Hippocampal formation (tissue), 2 donors: ENCODE results near the gene AP1S1.
"Not testable (repeated sequence)": the region's sequence is repeated elsewhere in the genome, so short reads cannot be mapped to it uniquely, and the experiment has no call there.

Experiments used
- DNase-seq, 2 donors: peaks; one replicate each; lab custom pipeline; 2025; lab: John Stamatoyannopoulos, UW

AP1S1 gene

DNA sequence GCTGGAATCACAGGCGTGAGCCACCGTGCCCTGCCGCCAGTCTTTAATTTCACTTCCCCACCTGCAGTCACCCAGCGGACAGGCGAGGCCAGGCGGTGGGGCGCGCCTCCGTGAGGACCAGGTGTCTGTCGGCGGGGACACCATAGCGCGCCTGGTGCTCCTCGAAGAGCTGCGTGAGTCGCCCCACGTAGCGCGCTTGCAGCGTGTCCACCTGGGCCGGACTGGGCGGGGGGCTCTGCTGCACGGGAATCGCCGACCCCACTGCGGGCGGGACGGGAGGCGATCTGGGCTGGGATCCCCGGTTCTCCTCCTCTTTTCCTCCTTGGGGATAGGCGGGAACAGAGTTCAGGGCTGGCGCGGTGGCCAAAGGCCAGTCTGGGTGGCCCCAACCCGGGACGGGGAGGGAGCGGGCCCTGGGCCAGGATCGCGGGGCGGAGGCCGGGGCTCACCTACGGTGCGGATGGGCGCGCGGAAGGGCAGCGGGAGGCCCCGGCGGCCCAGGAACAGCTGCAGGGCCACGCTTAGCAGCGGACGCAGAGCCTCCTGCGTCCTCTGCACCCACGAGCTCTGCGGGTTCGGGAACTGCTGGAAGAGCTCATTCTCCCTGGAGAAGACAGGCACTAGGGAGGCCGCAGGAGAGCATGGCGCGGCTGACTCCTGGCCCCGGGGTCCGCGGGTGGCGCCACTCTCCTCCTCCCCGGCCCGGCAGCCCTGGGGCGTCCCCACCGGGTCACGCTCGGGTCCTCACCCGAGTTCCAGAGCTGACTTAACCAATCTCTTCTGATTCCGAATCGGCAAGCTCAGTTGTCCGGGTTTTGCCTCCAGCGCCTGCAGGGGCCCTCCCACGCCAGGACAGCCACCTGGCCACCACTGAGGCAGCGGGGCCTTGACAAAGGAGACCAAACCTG, 47.7 kb downstream of the AP1S1 start:
- DNase-seq = no peak

DNA sequence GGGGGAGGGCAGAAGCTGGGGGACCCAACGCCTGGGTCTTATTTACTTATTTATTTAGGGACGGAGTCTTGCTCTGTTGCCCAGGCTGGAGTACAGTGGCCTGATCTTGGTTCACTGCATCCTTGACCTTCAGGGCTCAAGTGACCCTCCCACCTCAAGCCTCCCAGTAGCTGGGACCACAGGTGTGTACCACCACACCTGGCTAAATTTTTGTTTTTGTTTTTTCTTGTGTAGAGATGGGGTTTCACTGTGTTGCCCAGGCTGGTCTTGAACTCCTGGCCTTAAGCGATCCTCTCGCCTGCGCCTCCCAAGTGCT, 48.3 kb downstream of the AP1S1 start:
- no peak for DNase-seq

DNA sequence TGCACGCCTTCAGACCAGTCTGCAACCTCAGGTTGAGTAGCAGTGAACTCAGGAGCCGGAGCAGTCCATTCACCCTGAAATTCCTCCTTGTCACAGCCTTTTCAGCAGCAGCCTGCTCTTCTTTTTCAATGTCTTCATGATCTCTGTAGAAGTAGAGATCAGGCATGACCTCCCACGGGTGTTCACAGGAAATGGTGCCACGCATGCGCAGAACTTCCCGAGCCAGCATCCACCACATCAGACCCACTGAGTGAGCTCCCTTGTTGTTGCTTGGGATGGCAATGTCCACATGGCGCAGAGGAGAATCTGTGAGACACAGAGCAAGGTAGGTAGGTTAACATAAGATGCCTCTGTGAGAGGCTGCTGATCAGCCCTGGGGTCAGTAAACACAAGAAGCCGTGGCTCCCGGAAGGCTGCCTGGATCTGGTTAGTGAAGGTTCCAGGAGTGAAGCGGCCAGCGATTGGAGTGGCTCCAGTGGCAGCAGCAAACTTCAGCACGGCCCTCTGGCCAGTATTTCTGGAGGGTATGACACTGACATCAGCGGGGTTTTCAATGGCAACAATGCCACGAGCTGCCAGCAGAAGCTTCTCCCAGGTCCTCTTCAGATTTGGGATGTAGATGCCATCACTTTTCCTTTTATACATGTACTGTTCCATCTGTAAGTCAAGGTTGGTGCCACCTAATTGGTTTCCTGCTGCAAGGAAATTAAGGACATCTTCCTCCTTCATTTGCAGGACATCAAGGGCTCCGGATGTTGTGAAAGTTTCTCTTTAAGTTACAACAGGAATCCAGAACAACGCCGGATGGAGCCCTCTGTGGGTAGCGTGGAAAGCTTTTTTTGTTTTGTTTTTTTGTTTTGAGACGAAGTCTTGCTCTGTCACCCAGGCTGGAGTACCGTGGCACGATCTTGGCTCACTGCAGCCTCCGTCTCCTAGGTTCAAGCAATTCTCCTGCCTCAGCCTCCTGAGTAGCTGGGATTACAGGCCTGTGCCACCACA, 49.8 kb downstream of the AP1S1 start:
- DNase-seq = not testable (repeated sequence)

DNA sequence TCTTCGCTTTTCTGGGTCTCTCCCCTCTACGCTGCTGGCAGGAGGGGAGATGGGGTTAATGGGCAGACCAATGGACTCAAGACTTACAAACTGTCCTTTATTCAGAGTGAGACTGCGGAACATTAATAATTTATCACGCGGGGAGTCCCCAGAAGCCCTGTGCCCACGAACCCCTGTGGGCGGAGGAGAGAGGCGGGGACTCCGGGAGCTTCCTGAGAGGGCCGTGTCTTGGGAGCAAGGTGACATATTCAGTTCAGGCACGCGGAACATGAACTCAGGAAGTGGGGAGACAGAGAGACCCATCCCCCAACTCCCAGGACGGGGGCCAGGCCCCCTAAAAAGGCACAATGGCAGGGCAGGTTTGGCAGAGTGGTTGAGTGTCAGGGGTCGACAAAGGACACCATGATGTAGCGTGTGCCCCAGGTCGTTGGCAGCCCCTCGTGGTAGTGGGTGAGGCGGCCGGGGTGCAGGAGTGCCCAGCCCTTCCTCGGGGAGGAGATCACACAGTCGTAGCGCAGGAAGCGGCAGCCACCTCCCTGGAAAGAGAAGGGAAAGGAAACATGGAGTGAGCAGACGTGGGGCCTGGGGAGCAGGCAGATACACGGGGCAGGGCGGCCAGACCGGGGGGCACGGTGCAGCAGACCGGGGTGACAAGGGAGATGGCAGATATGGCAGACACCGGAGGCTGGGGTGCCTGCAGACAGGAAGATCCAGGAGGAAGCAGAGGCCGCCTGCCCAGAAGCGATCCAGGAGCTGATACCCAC, 51.8 kb downstream of the AP1S1 start:
- no peak for DNase-seq

DNA sequence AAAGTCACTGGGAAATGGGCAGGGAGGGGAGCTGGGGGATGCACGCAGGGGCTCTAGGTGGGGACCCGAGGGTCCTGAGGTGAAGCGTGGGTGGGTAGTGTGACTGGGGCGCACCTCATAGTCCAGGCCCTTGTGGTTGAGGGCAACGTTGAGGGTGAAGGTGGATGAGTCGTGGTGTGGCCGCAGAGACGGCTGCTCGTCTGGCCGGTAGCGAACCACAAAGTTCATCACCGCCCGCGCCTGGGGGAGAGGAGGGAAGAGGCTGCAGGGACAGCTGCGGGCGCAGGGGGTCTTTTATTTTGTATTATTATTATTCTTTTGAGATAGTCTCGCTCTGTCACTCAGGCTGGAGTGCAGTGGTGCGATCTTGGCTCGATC, 52.4 kb downstream of the AP1S1 start:
- no peak for DNase-seq

DNA sequence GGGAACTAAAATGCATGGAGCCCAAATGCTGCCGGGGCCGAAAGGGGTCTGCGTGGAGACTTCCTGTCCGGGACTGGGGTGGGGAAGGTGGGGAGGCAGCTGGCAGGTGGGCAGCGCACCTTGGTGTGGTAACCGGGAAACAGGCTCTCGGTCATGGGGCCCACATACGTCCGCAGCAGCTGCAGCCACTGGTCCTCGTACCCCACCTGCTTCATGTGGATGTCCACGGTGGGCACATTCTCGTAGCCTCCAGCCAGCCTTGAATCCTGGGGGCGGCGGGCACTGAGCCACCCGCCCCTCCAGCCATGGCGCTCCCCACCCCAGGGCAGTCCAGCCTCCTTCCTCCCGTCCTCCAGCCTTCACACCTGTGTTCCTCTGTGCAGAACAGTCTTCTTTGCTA, 53.2 kb downstream of the AP1S1 start:
- no peak for DNase-seq

DNA sequence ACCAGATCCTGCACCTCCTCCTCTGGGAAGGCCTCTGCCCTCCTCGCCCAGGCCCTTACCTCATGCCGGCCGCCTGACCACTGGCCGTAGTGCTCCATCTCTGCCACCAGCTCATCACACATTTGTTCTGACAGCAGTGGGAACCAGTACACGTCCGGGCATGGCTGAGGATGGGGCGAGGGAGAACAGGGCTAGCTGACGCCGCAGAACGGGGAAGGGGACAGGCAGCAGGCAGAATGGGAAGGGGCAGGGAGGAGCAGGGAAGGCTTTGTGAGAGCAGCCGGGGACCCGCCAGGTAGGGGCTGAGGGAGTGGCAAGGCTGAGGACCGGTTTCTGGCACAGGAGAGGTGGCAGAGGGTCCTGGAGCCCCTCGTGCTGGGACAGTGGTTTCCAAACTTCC, 54.5 kb downstream of the AP1S1 start:
- no peak for DNase-seq

DNA sequence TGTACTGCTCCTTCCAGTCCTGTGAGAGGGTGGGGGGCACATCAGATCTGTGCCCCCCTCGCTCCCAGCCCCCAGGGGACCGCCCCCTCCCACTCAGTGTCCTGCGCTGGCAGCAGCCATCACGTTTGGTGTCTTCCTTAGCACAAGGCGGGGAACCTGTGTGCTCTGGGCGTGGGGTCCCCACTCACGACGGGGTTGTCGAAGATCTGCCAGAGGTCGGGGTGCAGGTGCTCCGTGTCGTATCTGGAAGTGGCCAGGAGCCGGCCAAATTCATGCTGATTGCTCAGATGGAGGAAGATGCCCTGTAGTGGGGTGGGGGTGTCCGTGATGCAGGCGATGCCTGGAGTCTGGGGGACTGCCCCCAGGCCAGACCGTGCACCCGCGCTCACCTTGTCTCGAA, 55.9 kb downstream of the AP1S1 start:
- DNase-seq = no peak
